Esophagus squamous epithelium (tissue), 4 donors: ENCODE data around the gene PPP1R1A.

Source experiments
- POLR2A ChIP-seq, 4 donors: fragments of 450-650 bp; IDR thresholded peaks; one replicate each; pipeline ENCODE4 v1.6.1; 2017; ENCODE audit warnings: antibody characterized with exemption in 4 of 4, mild to moderate bottlenecking in 4 of 4, moderate library complexity in 3 of 4
- TF ChIP-seq, protein P1 (sequence below), 6 experiments: fragments of 450-650 bp in 4 of 6; fragments of 200-600 bp in 2 of 6; sonication (generic) in 2 of 6; IDR thresholded peaks; one replicate each; pipeline ENCODE4 v1.5.1; 2016 to 2019; ENCODE audit warnings: antibody characterized with exemption in 6 of 6, mild to moderate bottlenecking in 4 of 6, moderate library complexity in 4 of 6

DNA sequence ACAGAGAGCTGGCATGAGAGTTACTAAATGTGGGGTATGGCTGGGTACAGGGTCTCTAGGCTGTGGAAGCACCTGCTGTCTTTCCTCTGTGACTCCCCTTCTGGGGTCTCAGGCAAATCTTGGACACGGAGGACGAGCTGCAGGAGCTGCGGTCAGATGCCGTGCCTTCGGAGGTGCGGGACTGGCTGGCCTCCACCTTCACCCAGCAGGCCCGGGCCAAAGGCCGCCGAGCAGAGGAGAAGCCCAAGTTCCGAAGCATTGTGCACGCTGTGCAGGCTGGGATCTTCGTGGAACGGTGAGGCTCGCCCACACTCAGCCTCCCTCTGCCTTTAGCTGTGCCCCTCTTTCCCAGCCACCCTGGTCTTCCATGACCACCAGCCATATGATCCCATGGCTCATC, 19.4 kb downstream of the PPP1R1A start:
- no peak for TF ChIP-seq POLR2A (IDR thresholded peaks at IDR 0.05)
- TF ChIP-seq, protein P1, sequence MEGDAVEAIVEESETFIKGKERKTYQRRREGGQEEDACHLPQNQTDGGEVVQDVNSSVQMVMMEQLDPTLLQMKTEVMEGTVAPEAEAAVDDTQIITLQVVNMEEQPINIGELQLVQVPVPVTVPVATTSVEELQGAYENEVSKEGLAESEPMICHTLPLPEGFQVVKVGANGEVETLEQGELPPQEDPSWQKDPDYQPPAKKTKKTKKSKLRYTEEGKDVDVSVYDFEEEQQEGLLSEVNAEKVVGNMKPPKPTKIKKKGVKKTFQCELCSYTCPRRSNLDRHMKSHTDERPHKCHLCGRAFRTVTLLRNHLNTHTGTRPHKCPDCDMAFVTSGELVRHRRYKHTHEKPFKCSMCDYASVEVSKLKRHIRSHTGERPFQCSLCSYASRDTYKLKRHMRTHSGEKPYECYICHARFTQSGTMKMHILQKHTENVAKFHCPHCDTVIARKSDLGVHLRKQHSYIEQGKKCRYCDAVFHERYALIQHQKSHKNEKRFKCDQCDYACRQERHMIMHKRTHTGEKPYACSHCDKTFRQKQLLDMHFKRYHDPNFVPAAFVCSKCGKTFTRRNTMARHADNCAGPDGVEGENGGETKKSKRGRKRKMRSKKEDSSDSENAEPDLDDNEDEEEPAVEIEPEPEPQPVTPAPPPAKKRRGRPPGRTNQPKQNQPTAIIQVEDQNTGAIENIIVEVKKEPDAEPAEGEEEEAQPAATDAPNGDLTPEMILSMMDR (IDR thresholded peaks at IDR 0.05), result no peak
